ENCODE measurements around the gene CEP131. TPM values are rescaled to one million over a fixed set of nuclear protein-coding genes. Genes with fewer than 3 reads are reported as not detected.

CEP131 gene
- total and polyA plus RNA-seq, 7 donors = 1.8 to 11.6 (median 5.0) TPM

- no peaks in the 10 kb centered on the region for H3K27me3 ChIP-seq
- peaks cover 0 to 40% (median 36%) of the 10 kb centered on the region in 4 donors for H3K4me1 ChIP-seq
- no peak overlapping the region for H3K27ac ChIP-seq
- DNase-seq = no peak
- H3K4me3 ChIP-seq = no peak overlapping the region
- WGBS, 2 donors = 93 to 95% methylated on average over 21 of the region's 21 CpGs
- intact Hi-C loops (cut with DNase I) = no loop called here
- no peak for TF ChIP-seq EP300 (IDR thresholded peaks at IDR 0.05)
- TF ChIP-seq POLR2AphosphoS5 (IDR thresholded peaks at IDR 0.05) = no peak
- TF ChIP-seq CTCF (IDR thresholded peaks at IDR 0.05) = no peak
- TF ChIP-seq POLR2A (IDR thresholded peaks at IDR 0.05) = no peak
- peaks cover 11 to 42% (median 15%) of the 10 kb centered on the region in 4 donors for H3K36me3 ChIP-seq
- no peaks in the 10 kb centered on the region for H3K9me3 ChIP-seq
Measured at GRCh38 chr17:81236784-81237183, 14.0 kb upstream of the CEP131 start.

GRCh38 chr17:81235822-81236740, 13.3 kb upstream of the CEP131 start:
- Histone ChIP-seq H3K36me3 (peaks cover 16 to 49% (median 19%) of the 10 kb centered on the region in 4 donors), H3K27ac (no peak overlapping the region), H3K9me3 (no peaks in the 10 kb centered on the region), H3K4me1 (peaks cover 0 to 40% (median 36%) of the 10 kb centered on the region in 4 donors), H3K27me3 (no peaks in the 10 kb centered on the region), H3K4me3 (no peak overlapping the region)
- intact Hi-C loops (cut with DNase I) = no loop called here
- 92 to 93% methylated on average over 32 of the region's 32 CpGs for WGBS, 2 donors
- DNase-seq = no peak
- TF ChIP-seq EP300 (IDR thresholded peaks at IDR 0.05) (no peak), POLR2AphosphoS5 (IDR thresholded peaks at IDR 0.05) (no peak), CTCF (IDR thresholded peaks at IDR 0.05) (no peak), POLR2A (IDR thresholded peaks at IDR 0.05) (no peak)

- Histone ChIP-seq H3K9me3 (no peaks in the 10 kb centered on the region), H3K36me3 (peaks cover 16 to 58% (median 24%) of the 10 kb centered on the region in 4 donors), H3K4me1 (peaks cover 0 to 31% (median 28%) of the 10 kb centered on the region in 4 donors), H3K27ac (no peak overlapping the region), H3K4me3 (no peak overlapping the region), H3K27me3 (no peaks in the 10 kb centered on the region)
- no peak for DNase-seq
- no peak for TF ChIP-seq CTCF (IDR thresholded peaks at IDR 0.05)
- TF ChIP-seq POLR2A (IDR thresholded peaks at IDR 0.05) = no peak
- TF ChIP-seq EP300 (IDR thresholded peaks at IDR 0.05) = no peak
- TF ChIP-seq POLR2AphosphoS5 (IDR thresholded peaks at IDR 0.05) = no peak
- WGBS, 2 donors = 88 to 90% methylated on average over 26 of the region's 26 CpGs
- intact Hi-C loops (cut with DNase I) = no loop called here
Measured at GRCh38 chr17:81234940-81235821, 12.4 kb upstream of the CEP131 start.

GRCh38 chr17:81234506-81234855, 11.7 kb upstream of the CEP131 start:
- Histone ChIP-seq H3K9me3 (no peaks in the 10 kb centered on the region), H3K4me1 (peaks cover 0 to 26% (median 22%) of the 10 kb centered on the region in 4 donors), H3K27ac (no peak overlapping the region), H3K36me3 (peaks cover 16 to 65% (median 29%) of the 10 kb centered on the region in 4 donors), H3K27me3 (no peaks in the 10 kb centered on the region), H3K4me3 (no peak overlapping the region)
- 89 to 93% methylated on average over 13 of the region's 13 CpGs for WGBS, 2 donors
- TF ChIP-seq POLR2A (IDR thresholded peaks at IDR 0.05) = no peak
- no peak for TF ChIP-seq CTCF (IDR thresholded peaks at IDR 0.05)
- no peak for TF ChIP-seq EP300 (IDR thresholded peaks at IDR 0.05)
- TF ChIP-seq POLR2AphosphoS5 (IDR thresholded peaks at IDR 0.05) = no peak
- intact Hi-C loops (cut with DNase I) = no loop called here
- no peak for DNase-seq

All from sigmoid colon (tissue), 7 donors.